CD4-positive, alpha-beta T cell treated with Interleukin-1 beta for 1 hour (primary cell): ENCODE measurements around the gene GSTO1.

Experiments used
- DNase-seq, 2 donors: peaks; one replicate each; pipeline ENCODE4 v3.0.0-alpha.2; 2020 to 2022

Gene GSTO1

DNA sequence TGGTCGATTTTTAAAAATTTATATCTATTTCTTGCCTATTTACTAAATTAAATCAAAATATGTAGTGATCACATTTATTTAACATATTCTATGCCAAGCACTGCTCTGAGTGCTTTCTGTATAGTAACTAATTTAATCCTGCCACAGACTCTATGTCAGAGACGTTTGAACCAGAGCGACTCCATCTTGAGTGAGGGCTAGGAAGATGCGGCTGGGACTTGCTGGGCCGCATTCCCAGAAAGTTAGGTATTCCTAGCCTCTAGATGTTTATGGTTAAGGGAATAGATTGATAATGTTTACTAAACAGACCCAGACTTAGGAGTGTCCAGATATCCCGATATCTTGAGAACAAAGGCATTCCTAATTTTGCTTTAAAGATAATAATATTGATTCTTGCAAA lies 3.2 kb upstream of the GSTO1 start:
- DNase-seq = no peak

GRCh38 chr10:104252368-104252767 lies 2.3 kb upstream of the GSTO1 start:
- no peak for DNase-seq

- no peak for DNase-seq
These were observed 1.6 kb upstream of the GSTO1 start for GRCh38 chr10:104253106-104253505.

GRCh38 chr10:104253606-104254410 lies 884 bp upstream of the GSTO1 start:
- no peak for DNase-seq

DNA sequence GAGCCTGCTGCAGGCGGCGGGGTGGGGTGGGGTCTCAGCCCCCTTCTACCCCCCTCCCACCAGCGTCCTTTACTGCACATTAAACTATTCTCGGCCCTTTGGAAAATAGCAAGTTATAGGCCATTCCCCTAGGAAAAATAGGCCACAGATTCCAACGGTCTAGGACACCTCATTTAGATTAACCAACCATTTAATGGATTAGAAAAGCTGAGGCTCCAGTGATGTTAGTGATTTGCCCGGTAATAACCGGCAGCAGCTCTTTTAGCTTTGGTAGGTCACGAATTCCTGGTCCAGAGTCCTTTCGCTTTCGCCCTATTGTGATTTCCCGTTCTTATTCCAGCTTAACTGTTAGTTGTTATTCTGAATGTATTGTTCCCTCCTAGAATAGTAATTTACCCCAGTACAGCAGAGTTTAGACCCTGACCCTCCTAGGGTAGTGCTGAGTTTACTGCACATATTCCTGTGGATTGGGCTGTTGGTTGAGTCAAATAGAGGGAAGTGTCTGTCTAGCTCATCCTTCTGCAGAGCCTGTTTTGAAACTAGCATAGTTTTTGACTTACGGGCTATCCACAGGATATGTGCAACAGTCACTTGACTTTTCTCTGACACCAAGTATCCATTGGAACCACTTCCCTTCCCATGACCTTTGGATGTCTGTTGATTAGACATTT lies 754 bp downstream of the GSTO1 start:
- DNase-seq = peak in 1 of 2 donors; percentile 13

GRCh38 chr10:104256335-104256961 lies 1.8 kb downstream of the GSTO1 start:
- peak in 1 of 2 donors; percentile 43 for DNase-seq

- DNase-seq = no peak
These were observed 2.5 kb downstream of the GSTO1 start for GRCh38 chr10:104257235-104257634.

GRCh38 chr10:104258209-104258608 lies 3.5 kb downstream of the GSTO1 start:
- DNase-seq = no peak

- no peak for DNase-seq
These were observed 4.8 kb downstream of the GSTO1 start for GRCh38 chr10:104259456-104259855.

- no peak for DNase-seq
These were observed 5.5 kb downstream of the GSTO1 start for GRCh38 chr10:104259999-104260774.

DNA sequence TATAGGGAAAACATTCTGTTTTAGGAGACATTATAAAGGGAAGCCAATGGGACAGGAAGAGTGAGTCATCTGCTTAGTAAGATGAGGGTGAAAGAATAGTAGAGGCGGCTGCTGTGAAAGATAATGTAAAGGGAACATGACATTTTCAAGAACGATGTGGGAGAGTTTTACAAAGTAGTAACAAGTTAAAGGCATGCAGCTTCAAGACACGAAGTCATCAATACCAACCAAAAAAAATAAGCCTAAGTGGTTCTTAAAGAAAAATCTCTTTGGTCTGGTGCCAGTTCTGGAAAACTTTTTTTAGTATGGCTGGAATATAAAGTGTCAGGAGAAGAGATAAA lies 6.1 kb downstream of the GSTO1 start:
- DNase-seq = no peak

DNA sequence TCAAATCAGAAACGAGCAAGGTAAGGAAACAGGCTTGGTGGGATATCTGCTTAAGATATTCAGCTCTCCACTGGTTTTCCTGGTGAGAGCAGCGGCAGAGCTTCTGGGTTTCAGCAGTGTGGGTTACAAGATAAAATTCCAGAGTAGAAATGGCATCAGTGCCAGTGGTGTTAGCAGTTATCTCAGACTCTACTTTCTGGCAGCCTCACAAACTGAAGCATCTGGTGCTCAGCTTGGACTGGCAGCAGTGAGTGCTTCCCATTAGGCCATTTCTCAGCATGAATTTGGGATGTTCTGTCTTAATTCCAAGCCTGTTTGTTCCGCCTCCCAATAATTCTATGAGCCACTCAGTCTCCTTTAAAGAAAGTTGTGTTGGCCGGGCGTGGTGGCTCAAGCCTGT lies 7.4 kb downstream of the GSTO1 start:
- DNase-seq = no peak

DNA sequence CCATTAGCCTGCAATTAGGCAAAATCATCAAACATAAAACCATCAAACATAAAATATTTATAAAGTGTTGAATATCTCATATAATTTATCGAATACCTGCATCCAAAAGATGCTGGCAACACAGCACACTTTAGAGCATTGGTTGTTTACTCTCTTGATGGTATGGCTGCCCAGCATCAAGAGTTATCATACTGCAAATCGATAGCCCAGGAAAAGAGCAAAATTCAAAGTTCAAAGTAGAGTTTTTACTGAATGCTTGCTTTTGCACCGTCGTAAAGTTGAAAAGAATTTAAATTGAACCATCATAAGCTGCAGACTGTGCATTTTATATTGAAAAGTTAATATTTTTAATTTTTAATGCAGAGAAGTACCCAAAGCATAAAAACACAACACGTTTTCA lies 10.1 kb downstream of the GSTO1 start:
- no peak for DNase-seq

- DNase-seq = peak in 1 of 2 donors; percentile 14
These were observed 13.2 kb downstream of the GSTO1 start for GRCh38 chr10:104267721-104268404.

DNA sequence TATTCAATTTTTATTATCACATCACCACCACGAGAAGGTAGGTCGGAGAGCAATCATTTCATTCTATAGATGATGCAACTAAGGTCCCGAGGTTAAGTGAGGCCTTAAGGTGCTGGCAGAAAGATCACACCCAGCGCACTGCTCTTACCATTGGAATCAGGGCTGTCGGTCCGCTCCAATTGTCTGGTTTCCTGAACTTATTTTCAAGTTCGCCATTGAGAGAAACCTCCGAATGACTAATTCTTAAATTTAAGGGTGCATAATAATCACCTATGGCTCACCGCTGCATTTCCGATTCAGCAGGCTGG lies 13.7 kb downstream of the GSTO1 start:
- DNase-seq = no peak

DNA sequence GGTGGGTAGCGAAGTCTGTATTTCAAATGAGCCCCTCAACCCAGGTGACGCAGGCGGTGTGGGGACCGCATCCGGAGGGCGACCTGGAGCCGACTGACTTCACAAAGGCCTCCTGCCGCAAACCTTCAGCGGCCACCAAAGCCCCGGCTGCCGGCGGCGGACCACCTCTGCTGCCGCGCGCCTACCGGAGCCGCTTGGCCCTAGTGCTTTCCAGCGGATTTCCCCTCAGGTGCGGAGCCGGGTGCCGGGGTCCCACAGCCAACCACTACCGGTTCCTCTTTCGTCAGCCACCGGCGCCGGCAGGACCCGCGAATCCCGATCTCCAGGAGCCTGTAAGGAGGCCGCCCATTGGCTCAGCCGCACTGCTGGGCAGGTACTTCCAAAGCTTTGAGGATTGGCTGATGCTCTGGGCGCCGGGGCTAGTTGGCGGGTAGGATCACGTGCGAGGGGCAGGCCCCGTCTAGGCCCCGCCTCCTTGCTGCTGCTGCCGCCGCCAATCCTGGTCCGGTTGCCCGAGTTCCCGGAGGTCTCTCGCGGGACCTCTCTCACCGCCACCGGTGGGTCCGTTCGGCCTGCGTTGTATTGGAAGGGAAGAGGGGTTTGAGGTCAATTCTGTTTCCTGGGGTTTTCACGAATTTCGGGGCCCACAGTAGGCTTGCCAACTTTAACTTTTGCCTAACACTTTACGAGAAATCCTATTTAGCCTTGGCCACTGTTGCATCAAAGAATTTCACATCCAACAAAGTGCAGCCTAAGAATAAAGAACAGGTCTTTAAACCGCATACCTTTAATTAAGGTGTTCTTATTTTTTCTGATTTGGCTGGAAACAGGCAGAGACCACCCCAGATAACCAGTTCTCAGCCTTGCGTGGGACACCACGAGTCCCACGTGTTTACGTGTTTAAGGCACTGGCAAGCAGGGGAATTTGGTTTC lies 14.3 kb downstream of the GSTO1 start, which contains the start of gene GSTO2:
GSTO2 (plus strand) TSS at position 472 of the 933 bp plus-strand sequence. CDS start 5,732 bp downstream, outside the sequence.
- peak; percentile 99 for DNase-seq

- no peak for DNase-seq
These were observed 18.6 kb downstream of the GSTO1 start for GRCh38 chr10:104273286-104273685.

- no peak for DNase-seq
These were observed 19.3 kb downstream of the GSTO1 start for GRCh38 chr10:104273899-104274575.

DNA sequence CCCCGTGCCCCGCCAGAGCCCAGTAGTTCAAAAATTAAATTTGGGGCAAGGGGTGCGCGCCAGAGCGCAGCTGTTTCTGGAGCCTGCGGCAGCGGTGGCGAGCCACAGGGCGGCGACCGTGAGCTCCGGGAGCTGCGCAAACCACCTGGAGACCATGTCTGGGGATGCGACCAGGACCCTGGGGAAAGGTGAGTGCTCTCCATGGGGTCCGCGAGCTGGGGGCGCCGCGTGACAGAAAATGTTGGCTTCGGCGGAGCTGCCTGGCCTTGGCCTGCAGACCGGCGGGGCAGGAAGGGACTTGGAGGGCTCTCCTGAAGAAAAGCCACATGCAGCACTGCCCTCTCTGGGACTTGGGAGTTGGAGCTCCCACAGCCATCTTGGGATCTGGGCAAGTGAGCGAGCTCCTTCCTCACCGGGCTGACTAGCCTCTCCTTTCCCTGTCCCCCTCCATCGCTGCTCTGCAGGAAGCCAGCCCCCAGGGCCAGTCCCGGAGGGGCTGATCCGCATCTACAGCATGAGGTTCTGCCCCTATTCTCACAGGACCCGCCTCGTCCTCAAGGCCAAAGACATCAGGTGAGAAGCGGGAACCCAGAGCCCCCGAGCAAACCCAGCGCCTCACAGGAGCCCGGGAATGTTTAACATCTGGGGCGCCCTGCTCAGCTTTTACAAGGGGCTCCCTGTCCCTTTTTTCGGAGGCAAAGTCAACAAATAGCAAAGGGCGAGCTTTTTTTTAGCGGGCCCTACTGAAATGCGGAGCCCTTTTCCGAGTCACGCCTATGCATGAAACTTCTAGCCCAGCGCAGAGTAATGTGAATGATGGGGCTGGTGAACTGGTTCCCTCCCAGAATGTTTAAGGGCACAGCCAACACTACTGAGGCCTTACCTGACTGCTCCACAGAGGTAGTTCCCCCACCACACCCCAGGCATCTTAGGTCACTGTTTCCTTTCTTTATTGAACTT lies 20.4 kb downstream of the GSTO1 start:
- peak; percentile 33 to 37 for DNase-seq

- no peak for DNase-seq
These were observed 21.5 kb downstream of the GSTO1 start for GRCh38 chr10:104276192-104276591.
